Thyroid gland (tissue), 4 donors: ENCODE measurements around the gene DLG3.

Source experiments
- CTCF ChIP-seq, 6 experiments: fragments of 200-600 bp in 3 of 6; fragments of 450-650 bp in 3 of 6; sonication (generic) in 3 of 6; IDR thresholded peaks; one replicate each; pipeline ENCODE4 v1.5.1; 2016 to 2019; ENCODE audit warnings: antibody characterized with exemption in 6 of 6, mild to moderate bottlenecking in 2 of 6, inconsistent platforms in 1 of 6, moderate library complexity in 1 of 6
- POLR2A ChIP-seq, 2 donors: fragments of 450-650 bp; IDR thresholded peaks; one replicate each; pipeline ENCODE4 v1.6.1; 2017; ENCODE audit warnings: antibody characterized with exemption in 2 of 2, mild to moderate bottlenecking in 2 of 2, moderate library complexity in 1 of 2

GRCh38 chrX:70446380-70447350, 2.0 kb downstream of the DLG3 start:
- TF ChIP-seq CTCF (IDR thresholded peaks at IDR 0.05) (no peak), POLR2A (IDR thresholded peaks at IDR 0.05) (no peak)
